ACC112 (cell line): Measurements from ENCODE around the gene ZFAND4.

Experiments used
- H2AFZ ChIP-seq: fragments of 200-600 bp; sonication (generic); one replicate; pipeline ENCODE4 v1.6.0; 2017; ENCODE audit warnings: antibody characterized with exemption, low read length; ENCODE audit not compliant: unreplicated experiment
- H3K27ac ChIP-seq: fragments of 200-600 bp; sonication (generic); 2 replicates; pipeline ENCODE4 v1.5.1; 2014; ENCODE audit warnings: low read depth, mild to moderate bottlenecking, antibody characterized with exemption, low read length, moderate library complexity
- H3K27me3 ChIP-seq: fragments of 200-600 bp; sonication (generic); 2 replicates; pipeline ENCODE4 v1.6.1; 2014; ENCODE audit warnings: mild to moderate bottlenecking, antibody characterized with exemption, low read length, moderate library complexity, mixed read lengths; ENCODE audit not compliant: insufficient read depth
- H3K36me3 ChIP-seq: fragments of 200-600 bp; sonication (generic); 2 replicates; pipeline ENCODE4 v1.6.1; 2016; ENCODE audit warnings: mild to moderate bottlenecking, antibody characterized with exemption, low read length, moderate library complexity, mixed read lengths; ENCODE audit not compliant: insufficient read depth
- H3K4me1 ChIP-seq: fragments of 200-600 bp; sonication (generic); one replicate; pipeline ENCODE4 v1.6.1; 2016; ENCODE audit warnings: low read length, mixed read lengths; ENCODE audit not compliant: insufficient read depth, unreplicated experiment, control insufficient read depth
- H3K4me3 ChIP-seq: fragments of 200-600 bp; sonication (generic); 2 replicates; pipeline ENCODE4 v1.5.1; 2014; ENCODE audit warnings: mild to moderate bottlenecking, low read depth, low read length
- H3K79me2 ChIP-seq: fragments of 200-600 bp; sonication (generic); one replicate; pipeline ENCODE4 v1.6.0; 2016; ENCODE audit warnings: low read length; ENCODE audit not compliant: control insufficient read depth, unreplicated experiment, insufficient read depth

The ZFAND4 gene

GRCh38 chr10:45589868-45590267 is 82.7 kb downstream of the ZFAND4 start:
- H3K79me2 ChIP-seq: no peaks in the 10 kb centered on the region
- no peaks in the 10 kb centered on the region for H3K27me3 ChIP-seq
- H2AFZ ChIP-seq: no peak overlapping the region
- H3K36me3 ChIP-seq: no peaks in the 10 kb centered on the region
- H3K27ac ChIP-seq: no peak overlapping the region
- no peak overlapping the region for H3K4me3 ChIP-seq
- peaks cover 8% of the 10 kb centered on the region for H3K4me1 ChIP-seq

- H3K27me3 ChIP-seq: no peaks in the 10 kb centered on the region
- no peak overlapping the region for H3K27ac ChIP-seq
- H3K36me3 ChIP-seq: no peaks in the 10 kb centered on the region
- H3K4me1 ChIP-seq: peaks cover 8% of the 10 kb centered on the region
- H3K4me3 ChIP-seq: no peak overlapping the region
- no peaks in the 10 kb centered on the region for H3K79me2 ChIP-seq
- no peak overlapping the region for H2AFZ ChIP-seq
Observed at GRCh38 chr10:45589009-45589408, 83.6 kb downstream of the ZFAND4 start.

DNA sequence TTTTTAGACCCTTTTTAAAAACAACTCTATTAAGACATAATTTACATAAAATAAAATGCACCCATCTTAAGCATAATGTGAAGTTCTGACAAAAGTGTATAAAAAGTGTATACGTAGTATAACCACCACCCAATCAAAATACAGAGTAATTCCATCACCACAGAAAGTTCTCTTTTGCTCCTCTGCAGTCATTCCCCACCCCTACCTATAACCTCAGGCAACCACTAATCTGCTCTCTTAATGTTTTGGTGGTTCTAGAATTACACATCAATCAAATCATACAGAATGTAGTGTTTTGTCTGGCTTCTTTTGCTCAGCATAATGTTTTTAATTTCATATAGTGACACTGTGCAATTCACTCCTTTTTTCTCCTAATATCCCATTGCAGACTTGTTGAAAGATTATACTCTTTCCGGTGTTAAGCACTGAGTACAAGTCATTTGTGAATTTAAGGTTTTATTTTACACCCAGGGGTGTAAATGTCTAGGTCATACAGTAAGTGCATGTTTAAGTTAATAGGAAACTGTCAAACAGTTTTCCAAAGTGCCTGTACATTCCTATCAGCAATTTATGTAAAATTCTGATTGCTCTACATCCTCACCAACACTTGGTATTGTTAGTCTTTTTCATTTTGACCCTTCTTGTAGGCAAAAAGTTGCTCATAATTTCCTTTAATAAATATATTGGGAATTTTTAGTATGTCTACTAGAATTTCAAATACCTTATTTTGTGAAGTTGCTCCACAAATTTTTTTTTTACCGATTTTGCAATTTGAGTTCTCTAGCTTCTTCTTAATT is 86.3 kb downstream of the ZFAND4 start:
- H3K4me3 ChIP-seq: no peak overlapping the region
- H3K27ac ChIP-seq: no peak overlapping the region
- H2AFZ ChIP-seq: no peak overlapping the region
- H3K27me3 ChIP-seq: no peaks in the 10 kb centered on the region
- no peaks in the 10 kb centered on the region for H3K36me3 ChIP-seq
- no peaks in the 10 kb centered on the region for H3K79me2 ChIP-seq
- no peaks in the 10 kb centered on the region for H3K4me1 ChIP-seq

- no peaks in the 10 kb centered on the region for H3K4me1 ChIP-seq
Observed at GRCh38 chr10:45585131-45585530, 87.4 kb downstream of the ZFAND4 start.

DNA sequence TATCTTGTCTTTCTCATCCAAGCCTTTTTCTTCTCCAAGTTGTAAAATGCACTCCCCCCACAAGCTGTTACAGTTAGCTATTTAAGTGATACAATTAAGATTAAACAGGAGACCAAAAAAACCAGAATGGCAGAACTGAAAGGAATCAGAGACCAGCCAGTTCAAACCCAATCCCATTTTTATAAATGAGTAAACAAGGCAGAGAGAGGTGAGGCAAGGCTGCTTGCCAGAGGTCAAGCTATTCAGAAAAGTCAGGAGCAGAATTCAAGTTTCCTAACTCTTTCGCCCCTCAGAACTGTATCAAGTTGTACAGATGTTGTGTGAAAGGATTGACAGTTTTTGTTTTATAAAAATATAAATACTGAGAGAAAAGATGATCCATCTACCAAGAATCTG is 90.2 kb downstream of the ZFAND4 start:
- Histone ChIP-seq H3K79me2 (no peaks in the 10 kb centered on the region), H3K27ac (no peak overlapping the region), H2AFZ (no peak overlapping the region), H3K27me3 (no peaks in the 10 kb centered on the region), H3K4me3 (no peak overlapping the region), H3K4me1 (no peaks in the 10 kb centered on the region), H3K36me3 (no peaks in the 10 kb centered on the region)

More at GRCh38 chr10:45585131-45585530, 87.4 kb downstream of the ZFAND4 start:
- no peaks in the 10 kb centered on the region for H3K27me3 ChIP-seq
- H3K36me3 ChIP-seq: no peaks in the 10 kb centered on the region
- H3K27ac ChIP-seq: no peak overlapping the region
- no peak overlapping the region for H3K4me3 ChIP-seq
- H3K79me2 ChIP-seq: no peaks in the 10 kb centered on the region
- no peak overlapping the region for H2AFZ ChIP-seq

DNA sequence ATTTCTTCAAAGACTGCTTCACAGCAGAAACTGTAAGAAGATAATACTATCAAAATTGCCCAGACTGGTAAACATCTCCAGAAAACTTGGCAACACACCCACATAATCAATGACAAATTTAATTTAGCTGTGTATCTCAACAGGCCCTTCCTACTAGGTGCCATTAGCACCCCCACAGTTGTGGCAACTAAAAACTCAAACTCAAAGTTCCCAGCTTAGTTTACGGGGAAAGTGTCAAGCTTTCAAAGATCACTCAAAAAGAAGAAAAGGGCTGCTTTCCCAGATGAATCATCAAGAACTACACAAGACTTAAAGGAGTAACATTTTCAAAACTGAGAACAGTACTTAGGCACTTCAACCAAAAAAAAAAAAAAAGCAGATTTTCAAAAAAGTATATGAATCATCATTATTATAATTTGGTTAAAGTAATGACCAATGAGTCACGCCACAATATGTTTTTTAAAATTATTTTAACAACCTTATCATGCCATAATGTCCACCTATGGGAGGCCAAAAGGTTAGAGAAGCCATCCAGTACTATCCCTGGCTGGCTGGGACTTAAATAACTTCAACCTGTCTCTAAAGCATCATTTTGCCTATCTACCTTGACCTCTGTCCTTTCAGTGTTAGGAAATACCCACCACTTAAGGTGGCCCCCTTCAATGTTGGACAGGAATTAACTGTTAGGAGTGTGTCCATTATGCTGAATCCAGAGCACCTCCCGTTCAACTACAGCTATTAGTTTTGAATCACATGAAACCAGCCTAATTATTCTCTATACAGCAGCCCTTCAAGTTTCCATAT is 90.8 kb downstream of the ZFAND4 start:
- Histone ChIP-seq H2AFZ (no peak overlapping the region), H3K27ac (no peak overlapping the region), H3K79me2 (no peaks in the 10 kb centered on the region), H3K36me3 (no peaks in the 10 kb centered on the region), H3K4me3 (no peak overlapping the region), H3K27me3 (no peaks in the 10 kb centered on the region), H3K4me1 (no peaks in the 10 kb centered on the region)

GRCh38 chr10:45581216-45581549 is 91.4 kb downstream of the ZFAND4 start:
- Histone ChIP-seq H3K27ac (no peak overlapping the region), H3K4me1 (no peaks in the 10 kb centered on the region), H2AFZ (no peak overlapping the region), H3K27me3 (no peaks in the 10 kb centered on the region), H3K36me3 (no peaks in the 10 kb centered on the region), H3K4me3 (no peak overlapping the region), H3K79me2 (no peaks in the 10 kb centered on the region)

DNA sequence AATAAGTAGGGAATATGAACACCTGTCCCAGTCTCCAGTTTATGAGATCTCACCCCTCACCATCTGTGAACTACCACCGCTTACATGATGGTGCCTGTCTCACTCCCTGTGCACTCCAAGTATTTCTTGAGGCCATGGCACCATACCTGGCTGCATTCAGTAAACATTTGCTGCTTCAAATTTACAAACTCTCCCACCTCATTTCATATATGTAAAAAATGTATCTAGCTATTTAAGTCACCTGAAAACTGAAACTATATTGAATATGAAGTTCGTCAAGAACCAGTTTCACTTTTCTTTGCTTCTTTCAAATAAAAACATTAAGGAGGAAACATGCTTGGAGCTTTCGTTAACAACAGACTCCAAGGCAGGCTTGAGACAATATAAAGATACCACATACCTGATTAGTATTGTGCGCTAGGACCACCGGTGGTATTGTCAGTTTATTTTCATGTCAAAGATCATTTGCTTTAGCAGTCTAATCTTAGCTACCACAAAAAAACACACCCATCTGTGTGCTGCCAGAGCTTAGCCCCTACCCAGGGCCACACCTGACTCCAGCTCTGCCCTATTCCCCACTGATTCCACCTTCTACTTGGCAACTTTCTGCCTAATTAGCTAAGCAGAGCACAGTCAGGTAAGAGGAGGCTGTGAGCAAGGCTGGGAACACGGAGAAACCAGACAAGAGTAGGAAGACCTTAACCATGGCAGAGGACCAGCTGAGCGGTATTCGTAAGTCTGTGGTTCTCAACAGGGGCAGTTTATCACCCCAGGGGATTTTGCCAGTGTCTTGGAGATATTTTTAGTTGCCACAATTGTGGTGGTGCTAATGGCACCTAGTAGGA is 92.0 kb downstream of the ZFAND4 start:
- Histone ChIP-seq H3K4me3 (peak overlapping the region; percentile 53), H3K36me3 (no peaks in the 10 kb centered on the region), H3K27me3 (no peaks in the 10 kb centered on the region), H3K27ac (no peak overlapping the region), H3K79me2 (no peaks in the 10 kb centered on the region), H3K4me1 (no peaks in the 10 kb centered on the region), H2AFZ (peak overlapping the region; percentile 8)

DNA sequence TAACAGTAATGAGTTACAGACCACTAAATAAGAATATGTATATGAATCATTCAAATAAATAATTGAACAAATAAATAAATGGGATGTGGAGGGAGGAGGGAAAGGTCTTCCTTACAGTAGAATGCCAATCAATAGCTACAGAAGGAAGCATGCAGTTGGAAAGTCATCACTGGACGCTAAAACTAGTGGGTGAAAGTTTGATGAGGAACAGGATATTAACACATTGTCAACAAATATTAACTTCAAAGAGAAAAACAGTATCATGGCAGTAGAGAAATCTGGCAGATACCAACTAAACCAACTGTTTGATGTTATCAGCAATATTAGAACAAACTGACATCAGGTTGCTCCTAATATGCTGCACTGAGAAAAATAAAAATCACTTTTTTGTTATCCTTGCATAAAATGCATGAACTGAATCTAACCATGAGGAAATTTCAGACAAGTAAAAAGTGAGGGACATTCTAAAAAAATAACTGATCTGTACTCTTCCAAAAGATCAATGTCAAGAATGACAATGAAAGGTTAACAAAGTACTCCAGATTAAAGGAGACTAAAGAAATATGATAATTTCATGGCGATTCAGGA is 94.1 kb downstream of the ZFAND4 start:
- H3K27ac ChIP-seq: no peak overlapping the region
- H3K4me3 ChIP-seq: no peak overlapping the region
- no peaks in the 10 kb centered on the region for H3K27me3 ChIP-seq
- no peaks in the 10 kb centered on the region for H3K36me3 ChIP-seq
- H3K4me1 ChIP-seq: no peaks in the 10 kb centered on the region
- no peaks in the 10 kb centered on the region for H3K79me2 ChIP-seq
- H2AFZ ChIP-seq: no peak overlapping the region

DNA sequence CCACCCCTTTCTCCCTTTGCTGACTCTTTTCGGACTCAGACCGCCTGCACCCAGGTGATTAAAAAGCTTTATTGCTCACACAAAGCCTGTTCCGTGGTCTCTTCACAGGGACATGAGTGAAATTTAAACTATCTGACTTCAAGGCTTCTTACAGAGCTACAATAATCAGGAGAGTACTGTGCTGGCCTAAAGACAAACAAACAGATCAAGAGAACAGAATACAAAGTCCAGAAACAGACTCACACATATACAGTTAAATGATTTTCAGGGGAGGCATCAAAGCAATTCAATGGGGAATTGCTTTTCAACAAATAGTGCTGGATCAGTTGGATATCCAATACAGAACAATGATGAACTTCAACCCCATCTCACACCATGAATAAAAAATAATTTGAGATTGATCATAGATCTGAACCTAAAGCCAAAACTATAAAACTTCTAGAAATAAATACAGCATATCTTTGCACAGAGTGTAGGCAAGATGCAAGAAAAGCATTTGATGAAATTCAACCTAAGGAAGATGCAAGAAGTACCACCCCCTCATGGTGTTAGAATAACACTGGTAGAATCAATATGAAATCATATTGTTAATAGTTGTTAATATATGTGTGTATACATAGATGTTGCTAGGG is 96.5 kb downstream of the ZFAND4 start:
- H3K4me1 ChIP-seq: no peaks in the 10 kb centered on the region
- no peaks in the 10 kb centered on the region for H3K79me2 ChIP-seq
- H2AFZ ChIP-seq: no peak overlapping the region
- H3K27me3 ChIP-seq: no peaks in the 10 kb centered on the region
- no peak overlapping the region for H3K4me3 ChIP-seq
- H3K27ac ChIP-seq: no peak overlapping the region
- no peaks in the 10 kb centered on the region for H3K36me3 ChIP-seq
